Endothelial cell of coronary artery (primary cell): ENCODE results near the gene CXCL11. TPM values are rescaled to one million over a fixed set of nuclear protein-coding genes. Genes with fewer than 3 reads are reported as not detected.

Source experiments
- total RNA-seq: library from RNA; depleted of rRNA; stranded (reverse); fragments of >200 nt; gene quantifications from 2 replicates; pipeline ENCODE4 v1.2.3, GENCODE V29; 2014

Gene CXCL11
- total RNA-seq = 0.66 and 0.99 TPM in 2 replicates

GRCh38 chr4:76035799-76036380 lies at the start of gene CXCL11:
Gene CXCL11, minus strand, starts transcription at chr4:76036070. Its CDS starts 83 bp downstream, at chr4:76035987.

GRCh38 chr4:76074468-76074867 lies 38.6 kb upstream of the CXCL11 start, which contains the start of gene ART3:
Gene ART3, plus strand, starts transcription at chr4:76074709. Its CDS starts 1,181 bp downstream, at chr4:76075890.

GRCh38 chr4:76023389-76023788 lies 12.5 kb downstream of the CXCL11 start, which contains the start of gene CXCL10:
Gene CXCL10, minus strand, starts transcription at chr4:76023497. Its CDS starts 66 bp downstream, at chr4:76023431.

GRCh38 chr4:76007089-76007862 lies 28.6 kb downstream of the CXCL11 start, which contains the start of gene CXCL9:
Gene CXCL9, minus strand, starts transcription at chr4:76007509. Its CDS starts 60 bp downstream, at chr4:76007449.

Other genes with a start within 250 kb of the CXCL11 start
- not detected in 2 replicates for gene PPEF2, start 133.6 kb downstream of the CXCL11 start, total RNA-seq
- gene NAAA, start 95.1 kb downstream of the CXCL11 start, total RNA-seq = 16.3 and 20.3 TPM in 2 replicates
- 19.7 and 20.2 TPM in 2 replicates for gene SDAD1, start 45.1 kb downstream of the CXCL11 start, total RNA-seq
- gene CXCL9, start 28.6 kb downstream of the CXCL11 start, total RNA-seq = not detected in 2 replicates
- 0.09 TPM in 2 replicates for gene CXCL10, start 12.6 kb downstream of the CXCL11 start, total RNA-seq
- under 0.01 TPM in 1 of 2 replicates, not detected in the other for gene ART3, start 38.6 kb upstream of the CXCL11 start, total RNA-seq
- 47.5 and 49.2 TPM in 2 replicates for gene NUP54, start 112.3 kb upstream of the CXCL11 start, total RNA-seq
- gene SCARB2, start 177.8 kb upstream of the CXCL11 start, total RNA-seq = 155 and 251 TPM in 2 replicates
- 0.18 and 0.28 TPM in 2 replicates for gene FAM47E, start 215.7 kb upstream of the CXCL11 start, total RNA-seq